Stimulated activated effector memory CD8-positive, alpha-beta T cell treated with anti-CD3 and anti-CD28 coated beads, Interleukin-12 subunit alpha, Interleukin-12 subunit beta, amount 100 ng/mL, for 72 hours (primary cell): Measurements from ENCODE around the gene ZNF516.

Source experiments
- ATAC-seq: fragments of 150-1000 bp; cut with Tn5 transposase; 2 replicates; pipeline ENCODE4 v1.10.0; 2021
- DNase-seq, 2 donors: peaks; one replicate each; pipeline ENCODE4 v3.0.0; 2021 to 2022; ENCODE audit warnings: low spot score in 2 of 2
- H3K27ac Mint-ChIP-seq: one replicate; pipeline ENCODE4 v1.8.0; 2022; ENCODE audit warnings: mild to moderate bottlenecking, mixed read lengths
- H3K36me3 Mint-ChIP-seq: one replicate; pipeline ENCODE4 v1.8.0; 2022; ENCODE audit warnings: mild to moderate bottlenecking, mixed read lengths
- H3K4me1 Mint-ChIP-seq: one replicate; pipeline ENCODE4 v1.8.0; 2022; ENCODE audit warnings: mixed read lengths
- H3K4me3 Mint-ChIP-seq: one replicate; pipeline ENCODE4 v1.8.0; 2022; ENCODE audit warnings: mild to moderate bottlenecking, mixed read lengths
- H3K9me3 Mint-ChIP-seq: one replicate; pipeline ENCODE4 v1.8.0; 2022; ENCODE audit warnings: mixed read lengths

Gene ZNF516

GRCh38 chr18:76459687-76460350 lies 35.2 kb downstream of the ZNF516 start:
- DNase-seq (no peak), ATAC-seq (no peak)
- H3K4me3 Mint-ChIP-seq: no peak overlapping the region
- no peaks in the 10 kb centered on the region for H3K9me3 Mint-ChIP-seq
- no peaks in the 10 kb centered on the region for H3K36me3 Mint-ChIP-seq
- no peak overlapping the region for H3K27ac Mint-ChIP-seq
- H3K4me1 Mint-ChIP-seq: no peaks in the 10 kb centered on the region

- H3K4me1 Mint-ChIP-seq: no peaks in the 10 kb centered on the region
- no peak overlapping the region for H3K4me3 Mint-ChIP-seq
- H3K27ac Mint-ChIP-seq: no peak overlapping the region
- no peak for DNase-seq
- no peak for ATAC-seq
- no peaks in the 10 kb centered on the region for H3K36me3 Mint-ChIP-seq
- H3K9me3 Mint-ChIP-seq: no peaks in the 10 kb centered on the region
Measured at GRCh38 chr18:76459312-76459686, 35.7 kb downstream of the ZNF516 start.

- DNase-seq (no peak), ATAC-seq (no peak)
- Mint-ChIP-seq H3K4me1 (no peaks in the 10 kb centered on the region), H3K4me3 (no peak overlapping the region), H3K27ac (no peak overlapping the region), H3K9me3 (no peaks in the 10 kb centered on the region), H3K36me3 (no peaks in the 10 kb centered on the region)
Measured at GRCh38 chr18:76458522-76459311, 36.3 kb downstream of the ZNF516 start.

GRCh38 chr18:76457957-76458356 lies 37.1 kb downstream of the ZNF516 start:
- no peaks in the 10 kb centered on the region for H3K36me3 Mint-ChIP-seq
- H3K4me1 Mint-ChIP-seq: peaks cover 4% of the 10 kb centered on the region
- H3K9me3 Mint-ChIP-seq: no peaks in the 10 kb centered on the region
- H3K4me3 Mint-ChIP-seq: no peak overlapping the region
- ATAC-seq: no peak
- H3K27ac Mint-ChIP-seq: no peak overlapping the region
- no peak for DNase-seq

- DNase-seq (no peak), ATAC-seq (no peak)
- Mint-ChIP-seq H3K4me3 (no peak overlapping the region), H3K27ac (no peak overlapping the region), H3K9me3 (no peaks in the 10 kb centered on the region), H3K36me3 (no peaks in the 10 kb centered on the region), H3K4me1 (peaks cover 9% of the 10 kb centered on the region)
Measured at GRCh38 chr18:76457475-76457874, 37.6 kb downstream of the ZNF516 start.

- Mint-ChIP-seq H3K4me3 (no peak overlapping the region), H3K27ac (no peak overlapping the region), H3K9me3 (no peaks in the 10 kb centered on the region), H3K4me1 (peaks cover 12% of the 10 kb centered on the region), H3K36me3 (no peaks in the 10 kb centered on the region)
- ATAC-seq (no peak), DNase-seq (no peak)
Measured at GRCh38 chr18:76456823-76457222, 38.2 kb downstream of the ZNF516 start.

GRCh38 chr18:76456018-76456750 lies 38.9 kb downstream of the ZNF516 start:
- DNase-seq (no peak), ATAC-seq (no peak)
- Mint-ChIP-seq H3K4me3 (no peak overlapping the region), H3K36me3 (no peaks in the 10 kb centered on the region), H3K4me1 (peaks cover 12% of the 10 kb centered on the region), H3K27ac (no peak overlapping the region), H3K9me3 (no peaks in the 10 kb centered on the region)

- Mint-ChIP-seq H3K36me3 (no peaks in the 10 kb centered on the region), H3K9me3 (no peaks in the 10 kb centered on the region), H3K4me3 (no peak overlapping the region), H3K4me1 (peaks cover 18% of the 10 kb centered on the region), H3K27ac (no peak overlapping the region)
- ATAC-seq: no peak
- no peak for DNase-seq
Measured at GRCh38 chr18:76455003-76455676, 39.9 kb downstream of the ZNF516 start.

GRCh38 chr18:76454418-76454817 lies 40.6 kb downstream of the ZNF516 start:
- Mint-ChIP-seq H3K4me3 (no peak overlapping the region), H3K27ac (no peak overlapping the region), H3K36me3 (no peaks in the 10 kb centered on the region), H3K4me1 (peaks cover 19% of the 10 kb centered on the region), H3K9me3 (no peaks in the 10 kb centered on the region)
- DNase-seq: no peak
- no peak for ATAC-seq

- Mint-ChIP-seq H3K4me3 (no peak overlapping the region), H3K9me3 (no peaks in the 10 kb centered on the region), H3K4me1 (peaks cover 24% of the 10 kb centered on the region), H3K36me3 (no peaks in the 10 kb centered on the region), H3K27ac (no peak overlapping the region)
- ATAC-seq (no peak), DNase-seq (no peak)
Measured at GRCh38 chr18:76453932-76454331, 41.1 kb downstream of the ZNF516 start.

- H3K4me1 Mint-ChIP-seq: peaks cover 32% of the 10 kb centered on the region
- no peak for ATAC-seq
- no peak for DNase-seq
- no peak overlapping the region for H3K4me3 Mint-ChIP-seq
- no peaks in the 10 kb centered on the region for H3K36me3 Mint-ChIP-seq
- H3K9me3 Mint-ChIP-seq: no peaks in the 10 kb centered on the region
- no peak overlapping the region for H3K27ac Mint-ChIP-seq
Measured at GRCh38 chr18:76453057-76453561, 41.9 kb downstream of the ZNF516 start.

- DNase-seq (no peak), ATAC-seq (peak; percentile 60)
- Mint-ChIP-seq H3K27ac (no peak overlapping the region), H3K4me1 (peaks cover 33% of the 10 kb centered on the region), H3K36me3 (no peaks in the 10 kb centered on the region), H3K4me3 (peak overlapping the region; percentile 68), H3K9me3 (no peaks in the 10 kb centered on the region)
Measured at GRCh38 chr18:76452357-76452756, 42.7 kb downstream of the ZNF516 start.

- H3K4me1 Mint-ChIP-seq: peaks cover 35% of the 10 kb centered on the region
- no peaks in the 10 kb centered on the region for H3K36me3 Mint-ChIP-seq
- H3K4me3 Mint-ChIP-seq: peak overlapping the region; percentile 68
- peak overlapping the region; percentile 71 for H3K27ac Mint-ChIP-seq
- ATAC-seq: peak; percentile 41
- no peaks in the 10 kb centered on the region for H3K9me3 Mint-ChIP-seq
- DNase-seq: no peak
Measured at GRCh38 chr18:76451396-76452331, 43.4 kb downstream of the ZNF516 start.
